ENCODE results near the gene SIX3.

Gene SIX3

GRCh38 chr2:44967727-44968432 is 26.4 kb downstream of the SIX3 start:
- intact Hi-C loops (cut with DNase I) = no loop called here
- no peak for DNase-seq

DNA sequence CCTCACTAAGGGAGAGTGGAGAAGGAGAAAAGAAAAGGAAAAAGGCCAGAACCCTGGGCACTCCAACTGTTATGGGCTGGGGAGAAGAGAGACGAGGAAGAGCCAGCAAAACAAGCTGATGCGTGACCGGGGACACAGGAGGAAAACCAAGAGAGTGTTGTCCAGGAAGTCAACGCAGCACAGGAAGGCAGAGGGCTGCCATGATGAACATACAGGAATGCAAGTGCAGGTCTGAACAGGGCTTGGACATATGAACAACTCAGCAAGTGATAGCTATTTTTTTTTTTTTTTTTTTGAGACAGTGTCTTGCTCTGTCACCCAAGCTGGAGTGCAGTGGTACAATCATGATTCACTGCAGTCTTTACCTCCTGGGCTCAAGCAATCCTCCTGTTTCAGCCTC is 28.4 kb downstream of the SIX3 start:
- intact Hi-C loops (cut with DNase I) = no loop called here
- no peak for DNase-seq

GRCh38 chr2:44970846-44971450 is 29.4 kb downstream of the SIX3 start:
- DNase-seq = no peak
- intact Hi-C loops (cut with DNase I) = no loop called here

- peak in 4 of 42 donors; percentile 21 to 61 (median 41) for DNase-seq
- intact Hi-C loops (cut with DNase I) = no loop called here
Observed at GRCh38 chr2:44972771-44973535, 31.5 kb downstream of the SIX3 start.

DNA sequence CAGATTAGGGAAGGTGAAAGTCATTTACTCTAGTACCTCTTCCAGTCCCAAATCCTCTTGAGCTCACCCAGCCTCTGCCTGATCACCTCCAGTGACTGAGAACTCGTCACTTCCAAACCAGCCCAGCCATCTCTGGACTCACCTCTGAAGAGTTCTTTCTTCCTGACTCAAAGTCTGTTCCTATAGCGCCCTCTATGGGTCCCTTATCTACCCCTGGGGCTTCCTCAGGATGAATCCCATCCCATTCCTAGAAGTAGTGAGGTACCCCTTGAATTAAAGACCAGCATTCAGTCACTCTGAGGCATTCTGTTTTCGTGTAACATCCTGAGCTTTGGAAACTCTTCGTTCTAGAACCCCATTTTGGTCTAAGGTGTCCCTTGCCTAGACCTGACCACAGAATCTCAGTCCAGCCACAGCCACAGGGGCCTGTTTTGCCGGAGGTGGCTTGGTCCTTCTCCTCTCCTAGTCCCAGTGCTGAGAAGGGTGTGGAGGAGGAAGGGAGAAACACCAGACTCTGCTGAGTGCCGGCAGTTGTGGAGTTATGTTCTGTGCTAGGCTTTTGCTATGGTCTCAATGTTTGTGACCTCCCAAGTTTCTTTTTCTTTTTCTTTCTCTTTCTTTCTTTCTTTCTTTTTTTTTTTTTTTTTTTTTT is 32.7 kb downstream of the SIX3 start:
- peak in 16 of 42 donors; percentile 28 to 71 (median 50) for DNase-seq
- intact Hi-C loops (cut with DNase I) = no loop called here

- intact Hi-C loops (cut with DNase I) = no loop called here
- DNase-seq = no peak
Observed at GRCh38 chr2:44975571-44976450, 34.3 kb downstream of the SIX3 start.

- intact Hi-C loops (cut with DNase I) = no loop called here
- no peak for DNase-seq
Observed at GRCh38 chr2:44979581-44979980, 38.1 kb downstream of the SIX3 start.

GRCh38 chr2:44980751-44981713 is 39.5 kb downstream of the SIX3 start:
- intact Hi-C loops (cut with DNase I) = loop anchor here (5.0 kb wide), 1 partner anchor 516 kb away; no protein-coding TSS in a partner anchor

DNA sequence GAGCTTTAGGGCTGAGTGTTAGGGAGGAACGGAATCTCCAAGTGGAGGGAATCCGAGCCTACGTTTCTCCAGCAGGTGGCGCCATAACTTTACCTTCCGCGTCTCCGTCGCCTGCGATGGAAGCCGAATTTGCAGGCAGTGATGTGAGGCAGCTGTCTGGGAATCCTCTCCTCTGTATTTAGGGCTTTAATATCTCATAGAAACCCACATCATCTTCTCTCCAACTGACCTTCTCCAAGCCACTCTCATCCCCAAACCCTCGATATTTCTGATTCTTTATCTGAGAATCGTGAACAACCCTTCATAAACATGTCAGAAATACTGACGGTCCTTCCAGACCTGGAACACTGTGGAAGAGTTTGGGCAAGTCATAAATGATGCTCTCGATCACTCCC is 40.2 kb downstream of the SIX3 start:
- intact Hi-C loops (cut with DNase I) = loop anchor here (5.0 kb wide), 1 partner anchor 516 kb away; no protein-coding TSS in a partner anchor
- DNase-seq = peak; percentile 58 to 93 (median 84)

More at GRCh38 chr2:44980751-44981713, 39.5 kb downstream of the SIX3 start:
- no peak for DNase-seq

DNA sequence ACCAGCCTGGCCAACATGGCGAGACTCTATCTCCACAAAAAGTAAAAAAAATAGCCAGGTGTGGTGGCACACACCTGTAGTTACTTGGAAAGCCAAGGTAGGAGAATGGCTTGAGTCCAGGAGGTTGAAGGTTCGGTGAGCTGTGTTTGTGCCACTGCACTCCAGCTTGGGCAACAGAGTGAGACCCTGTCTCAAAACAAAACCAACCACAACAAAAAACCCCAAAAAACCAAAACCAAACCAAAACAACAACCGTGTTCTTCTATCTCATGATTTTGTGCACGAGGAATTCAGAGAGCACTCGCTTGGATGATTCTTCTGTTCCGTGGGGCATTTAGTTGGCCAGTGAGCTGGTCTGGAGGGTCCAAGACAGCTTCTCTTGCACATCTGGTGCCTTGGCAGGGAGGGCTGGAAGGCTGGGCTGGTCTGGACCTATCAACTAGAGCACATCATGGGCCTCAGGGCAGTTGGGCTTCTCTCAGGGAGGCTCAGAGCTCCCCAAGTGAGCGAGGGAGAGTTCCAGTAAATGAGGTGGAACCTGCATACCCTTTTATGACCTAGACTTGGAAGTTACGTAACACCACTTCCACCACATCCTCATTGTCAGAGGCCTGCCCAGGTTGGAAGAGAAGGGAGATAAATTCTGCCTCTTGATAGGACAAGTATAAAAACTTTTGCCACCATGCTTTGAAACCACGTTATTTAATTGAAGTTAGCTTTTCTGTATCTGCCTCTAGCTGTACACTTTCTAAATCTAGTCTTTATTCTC is 42.5 kb downstream of the SIX3 start:
- intact Hi-C loops (cut with DNase I) = loop anchor here (5.0 kb wide), 1 partner anchor 513 kb away; no protein-coding TSS in a partner anchor
- DNase-seq = no peak

GRCh38 chr2:44989176-44989575 is 47.7 kb downstream of the SIX3 start:
- intact Hi-C loops (cut with DNase I) = no loop called here
- no peak for DNase-seq

- intact Hi-C loops (cut with DNase I) = no loop called here
- DNase-seq = no peak
Observed at GRCh38 chr2:44994377-44994776, 52.9 kb downstream of the SIX3 start.

Data from head of caudate nucleus (tissue), 42 donors.